Suppressor macrophage treated with lipopolysaccharide for 1 hour (primary cell): Measurements from ENCODE around the gene CREG2.
A peak's percentile ranks its signal among the peaks of the same experiment; 100 is the strongest.
"Not testable (repeated sequence)": the region's sequence is repeated elsewhere in the genome, so short reads cannot be mapped to it uniquely, and the experiment has no call there.

Experiments used
- DNase-seq, 3 donors: peaks; one replicate each; pipeline ENCODE4 v3.0.0-alpha.2; 2020 to 2022

Gene CREG2

GRCh38 chr2:101371636-101372035 lies 15.7 kb downstream of the CREG2 start:
- DNase-seq: peak; percentile 74 to 77 (median 77)

- no peak for DNase-seq
These were observed 18.2 kb downstream of the CREG2 start for GRCh38 chr2:101369100-101369499.

GRCh38 chr2:101368376-101368775 lies 18.9 kb downstream of the CREG2 start:
- peak; percentile 33 to 53 (median 36) for DNase-seq

GRCh38 chr2:101367508-101367907 lies 19.8 kb downstream of the CREG2 start:
- DNase-seq: no peak

GRCh38 chr2:101364878-101365277 lies 22.4 kb downstream of the CREG2 start:
- peak in 1 of 3 donors; percentile 29 for DNase-seq

- no peak for DNase-seq
These were observed 24.5 kb downstream of the CREG2 start for GRCh38 chr2:101362777-101363176.

GRCh38 chr2:101362316-101362715 lies 25.0 kb downstream of the CREG2 start:
- no peak for DNase-seq

GRCh38 chr2:101361522-101361921 lies 25.8 kb downstream of the CREG2 start:
- DNase-seq: no peak

GRCh38 chr2:101361121-101361520 lies 26.2 kb downstream of the CREG2 start:
- DNase-seq: peak; percentile 57 to 60 (median 57)

GRCh38 chr2:101360232-101360631 lies 27.1 kb downstream of the CREG2 start:
- DNase-seq: no peak

- no peak for DNase-seq
These were observed 27.8 kb downstream of the CREG2 start for GRCh38 chr2:101359410-101359954.

- DNase-seq: no peak
These were observed 29.9 kb downstream of the CREG2 start for GRCh38 chr2:101357376-101357775.

GRCh38 chr2:101356521-101356920 lies 30.8 kb downstream of the CREG2 start:
- DNase-seq: no peak

GRCh38 chr2:101356055-101356454 lies 31.2 kb downstream of the CREG2 start:
- DNase-seq: no peak

GRCh38 chr2:101355401-101356054 lies 31.8 kb downstream of the CREG2 start:
- no peak for DNase-seq

GRCh38 chr2:101354420-101355311 lies 32.6 kb downstream of the CREG2 start:
- DNase-seq: no peak

GRCh38 chr2:101352631-101353030 lies 34.7 kb downstream of the CREG2 start:
- not testable (repeated sequence) for DNase-seq

GRCh38 chr2:101351207-101351606 lies 36.1 kb downstream of the CREG2 start:
- DNase-seq: no peak

- peak; percentile 84 to 90 (median 86) for DNase-seq
These were observed 37.2 kb downstream of the CREG2 start for GRCh38 chr2:101349893-101350662.

- DNase-seq: peak in 1 of 3 donors; percentile 20
These were observed 38.4 kb downstream of the CREG2 start for GRCh38 chr2:101348883-101349282.

GRCh38 chr2:101346909-101347308 lies 40.4 kb downstream of the CREG2 start:
- no peak for DNase-seq

- no peak for DNase-seq
These were observed 43.2 kb downstream of the CREG2 start for GRCh38 chr2:101344137-101344536.

- no peak for DNase-seq
These were observed 44.7 kb downstream of the CREG2 start for GRCh38 chr2:101342625-101343008.
